ENCODE measurements around the gene COA1.

DNA sequence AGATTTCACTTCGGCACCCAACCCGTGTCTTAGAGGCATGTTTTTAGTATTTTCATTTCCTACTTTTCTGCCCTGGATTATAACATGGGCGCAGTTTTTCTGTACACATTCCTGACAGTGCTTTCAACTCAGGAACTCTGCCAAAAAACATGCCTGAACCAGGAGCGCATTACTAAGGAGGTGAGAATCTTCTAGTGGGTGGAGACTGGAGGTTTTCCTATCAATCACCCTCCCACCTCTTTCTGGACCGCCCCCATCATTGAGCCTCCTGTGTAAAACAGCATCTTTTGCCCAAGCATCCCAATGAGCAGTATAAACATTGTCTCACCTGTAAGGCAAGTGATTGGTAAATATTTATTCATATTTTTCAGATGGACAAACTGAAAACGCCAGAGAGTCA is 93.2 kb downstream of the COA1 start:
- TF ChIP-seq, protein P1, sequence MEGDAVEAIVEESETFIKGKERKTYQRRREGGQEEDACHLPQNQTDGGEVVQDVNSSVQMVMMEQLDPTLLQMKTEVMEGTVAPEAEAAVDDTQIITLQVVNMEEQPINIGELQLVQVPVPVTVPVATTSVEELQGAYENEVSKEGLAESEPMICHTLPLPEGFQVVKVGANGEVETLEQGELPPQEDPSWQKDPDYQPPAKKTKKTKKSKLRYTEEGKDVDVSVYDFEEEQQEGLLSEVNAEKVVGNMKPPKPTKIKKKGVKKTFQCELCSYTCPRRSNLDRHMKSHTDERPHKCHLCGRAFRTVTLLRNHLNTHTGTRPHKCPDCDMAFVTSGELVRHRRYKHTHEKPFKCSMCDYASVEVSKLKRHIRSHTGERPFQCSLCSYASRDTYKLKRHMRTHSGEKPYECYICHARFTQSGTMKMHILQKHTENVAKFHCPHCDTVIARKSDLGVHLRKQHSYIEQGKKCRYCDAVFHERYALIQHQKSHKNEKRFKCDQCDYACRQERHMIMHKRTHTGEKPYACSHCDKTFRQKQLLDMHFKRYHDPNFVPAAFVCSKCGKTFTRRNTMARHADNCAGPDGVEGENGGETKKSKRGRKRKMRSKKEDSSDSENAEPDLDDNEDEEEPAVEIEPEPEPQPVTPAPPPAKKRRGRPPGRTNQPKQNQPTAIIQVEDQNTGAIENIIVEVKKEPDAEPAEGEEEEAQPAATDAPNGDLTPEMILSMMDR (IDR thresholded peaks at IDR 0.05) = no peak
- TF ChIP-seq POLR2A (IDR thresholded peaks at IDR 0.05) = no peak
